Measurements from ENCODE around the gene SLC26A6.

- no peak for TF ChIP-seq CTCF (conservative IDR thresholded peaks at IDR 0.05)
- no peak for TF ChIP-seq ZFX (IDR thresholded peaks at IDR 0.05)
Observed at GRCh38 chr3:48636149-48636655, 941 bp upstream of the SLC26A6 start.
